Naive thymus-derived CD4-positive, alpha-beta T cell (primary cell): ENCODE data around the gene MAD2L1BP. TPM values are rescaled to one million over a fixed set of nuclear protein-coding genes. Genes with fewer than 3 reads are reported as not detected.

Source experiments
- ATAC-seq: fragments of 150-1000 bp; cut with Tn5 transposase; 2 replicates; pipeline ENCODE4 v1.10.0; 2021; ENCODE audit warnings: mild to moderate bottlenecking, moderate library complexity
- CTCF ChIA-PET: fragments of 350-600 bp; sonication (Branson Sonifier 250); formaldehyde crosslinking; loops from one replicate; lab custom pipeline; 2021; ENCODE audit warnings: antibody characterized with exemption; lab: Charles Lee
- POLR2A ChIA-PET: fragments of 350-600 bp; sonication (Branson Sonifier 250); formaldehyde crosslinking; loops from one replicate; lab custom pipeline; 2021; ENCODE audit warnings: antibody characterized with exemption, inconsistent platforms; lab: Charles Lee
- DNase-seq, 9 donors: peaks; one replicate each; pipeline versions ENCODE4 v3.0.0 to v3.0.0-alpha.2; 2020 to 2022; ENCODE audit warnings: mixed read lengths in 1 of 9
- H3K27ac ChIP-seq: one replicate; pipeline ENCODE4 v1.7.0; 2013; ENCODE audit warnings: mild to moderate bottlenecking, low read depth, low read length, moderate library complexity
- H3K27me3 ChIP-seq, 2 donors: one replicate each; pipeline ENCODE4 v1.7.0; 2013; ENCODE audit warnings: low read length in 2 of 2, mild to moderate bottlenecking in 2 of 2, moderate library complexity in 2 of 2; ENCODE audit not compliant: control insufficient read depth in 2 of 2, insufficient read depth in 2 of 2
- H3K36me3 ChIP-seq, 3 experiments: 1 replicate in 2 of 3; 2 replicates in 1 of 3; pipeline ENCODE4 v1.7.0; 2013; ENCODE audit warnings: low read length in 3 of 3, mild to moderate bottlenecking in 3 of 3, moderate library complexity in 1 of 3; ENCODE audit not compliant: insufficient read depth in 3 of 3, control insufficient read depth in 2 of 3
- H3K4me1 ChIP-seq, 2 donors: one replicate each; pipeline ENCODE4 v1.7.0; 2013; ENCODE audit warnings: low read length in 2 of 2, mild to moderate bottlenecking in 2 of 2, moderate library complexity in 1 of 2; ENCODE audit not compliant: control insufficient read depth in 2 of 2, insufficient read depth in 2 of 2
- H3K4me3 ChIP-seq: 2 replicates; pipeline ENCODE4 v1.7.0; 2013; ENCODE audit warnings: mild to moderate bottlenecking, low read length
- H3K9me3 ChIP-seq, 3 experiments: 1 replicate in 2 of 3; 2 replicates in 1 of 3; pipeline ENCODE4 v1.7.0; 2013; ENCODE audit warnings: low read length in 3 of 3; ENCODE audit not compliant: control insufficient read depth in 2 of 3
- H3K27ac Mint-ChIP-seq, 9 donors: one replicate each; pipeline ENCODE4 v1.8.0; 2020 to 2022; ENCODE audit warnings: mixed read lengths in 9 of 9, mild to moderate bottlenecking in 8 of 9, moderate library complexity in 5 of 9, inconsistent platforms in 2 of 9
- H3K27me3 Mint-ChIP-seq, 5 donors: one replicate each; pipeline ENCODE4 v1.8.0; 2021 to 2022; ENCODE audit warnings: mixed read lengths in 5 of 5, mild to moderate bottlenecking in 1 of 5
- H3K36me3 Mint-ChIP-seq, 5 donors: one replicate each; pipeline ENCODE4 v1.8.0; 2020 to 2022; ENCODE audit warnings: mixed read lengths in 5 of 5, mild to moderate bottlenecking in 3 of 5, inconsistent platforms in 1 of 5
- H3K4me1 Mint-ChIP-seq, 7 donors: one replicate each; pipeline ENCODE4 v1.8.0; 2020 to 2022; ENCODE audit warnings: mixed read lengths in 7 of 7, mild to moderate bottlenecking in 3 of 7, inconsistent platforms in 1 of 7
- H3K4me3 Mint-ChIP-seq, 10 donors: one replicate each; pipeline ENCODE4 v1.8.0; 2020 to 2022; ENCODE audit warnings: mild to moderate bottlenecking in 10 of 10, mixed read lengths in 10 of 10, moderate library complexity in 6 of 10, inconsistent platforms in 2 of 10
- H3K9me3 Mint-ChIP-seq, 11 donors: one replicate each; pipeline ENCODE4 v1.8.0; 2020 to 2022; ENCODE audit warnings: mixed read lengths in 11 of 11, mild to moderate bottlenecking in 4 of 11, inconsistent platforms in 1 of 11, moderate library complexity in 1 of 11
- intact Hi-C, 2 donors: fragments of 100-400 bp; cut with micrococcal nuclease; formaldehyde crosslinking; loops; one replicate each; pipeline ENCODE4 v1.15.1; 2023
- polyA plus RNA-seq, 2 donors: library from polyadenylated mRNA; unstranded; fragments of 300-500 nt; fragmentation: Illumina TruSeq; gene quantifications; one replicate each; pipeline ENCODE4 v1.2.3, GENCODE V29; 2021
- total RNA-seq, 6 experiments: library from RNA in 5 of 6; stranded (reverse) in 5 of 6; gene quantifications; 1 replicate in 5 of 6; 2 replicates in 1 of 6; pipeline ENCODE4 v1.2.3 and lab custom pipeline; 2021 to 2026

Gene MAD2L1BP
- total and polyA plus RNA-seq, 7 experiments from 2014 or later = 14.9 to 44.5 (median 28.0) TPM

DNA sequence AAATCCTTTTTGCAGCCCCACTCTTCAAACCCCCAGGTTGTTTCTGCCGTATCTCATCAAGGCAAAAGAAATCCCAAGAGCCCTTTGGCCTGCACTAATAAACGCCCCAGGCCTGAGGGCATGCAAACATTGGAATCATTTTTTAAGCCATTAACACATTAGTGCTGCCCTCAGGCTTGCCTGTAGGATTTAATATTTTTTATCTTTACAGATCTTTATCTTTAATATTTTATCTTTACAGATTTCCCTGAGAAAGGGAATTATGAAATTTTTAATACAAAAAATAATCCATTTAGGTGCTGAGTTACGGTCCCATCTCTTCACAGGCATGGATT lies 21.3 kb upstream of the MAD2L1BP start:
- H3K27me3 ChIP-seq = no peaks in the 10 kb centered on the region
- no peaks in the 10 kb centered on the region for H3K4me1 ChIP-seq
- no peaks in the 10 kb centered on the region for H3K9me3 Mint-ChIP-seq
- H3K27ac Mint-ChIP-seq = no peak overlapping the region
- peaks cover 0 to under 1% (median 0%) of the 10 kb centered on the region in 7 donors for H3K4me1 Mint-ChIP-seq
- no peak overlapping the region for H3K4me3 ChIP-seq
- no peak overlapping the region for H3K4me3 Mint-ChIP-seq
- H3K36me3 Mint-ChIP-seq = peaks cover 8 to 20% (median 12%) of the 10 kb centered on the region in 5 donors
- no peak for ATAC-seq
- H3K36me3 ChIP-seq = peaks cover 19 to 27% (median 20%) of the 10 kb centered on the region in 3 experiments
- ChIA-PET CTCF (no interaction called here), POLR2A (interaction anchor here (0.5 to 1.6 kb wide), 3 partner anchors 15 to 1027 kb away, joined by 3 to 6 read pairs (median 3); partner anchors contain the start of gene GTPBP2)
- no peaks in the 10 kb centered on the region for H3K9me3 ChIP-seq
- intact Hi-C loops = no loop called here
- no peak for DNase-seq
- H3K27me3 Mint-ChIP-seq = no peaks in the 10 kb centered on the region
- H3K27ac ChIP-seq = no peak overlapping the region

DNA sequence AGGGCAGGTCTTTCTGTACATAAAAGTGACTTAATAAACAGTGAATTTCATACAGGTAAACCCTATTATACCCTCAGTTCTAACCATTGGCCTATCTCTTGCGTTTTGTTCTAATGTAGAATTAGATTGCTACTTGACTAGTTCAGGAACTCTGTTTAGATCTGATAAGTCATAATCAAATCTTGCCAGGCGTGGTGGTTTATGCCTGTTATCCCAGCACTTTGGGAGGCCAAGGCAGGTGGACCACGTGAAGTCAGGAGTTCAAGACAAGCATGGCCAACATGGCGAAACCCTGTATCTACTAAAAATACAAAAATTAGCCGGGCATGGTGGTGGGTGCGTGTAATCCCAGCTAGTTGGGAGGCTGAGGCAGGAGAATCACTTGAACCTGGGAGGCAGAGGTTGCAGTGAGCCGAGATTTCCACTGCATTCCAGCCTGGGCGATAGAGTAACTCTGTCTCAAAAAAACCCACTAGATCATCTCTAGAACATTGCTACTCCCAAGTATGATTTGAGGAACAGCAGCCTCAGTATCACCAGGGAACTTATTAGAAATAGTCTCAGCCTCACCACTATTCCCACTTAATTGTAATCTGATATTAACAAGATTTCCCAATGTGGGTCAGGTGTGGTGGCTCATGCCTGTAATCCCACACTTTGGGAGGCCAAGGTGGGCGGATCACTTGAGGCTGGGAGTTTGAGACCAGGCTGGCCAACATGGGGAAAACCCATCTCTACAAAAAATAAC lies 18.7 kb upstream of the MAD2L1BP start:
- Mint-ChIP-seq H3K36me3 (peaks cover 4 to 27% (median 10%) of the 10 kb centered on the region in 5 donors), H3K4me1 (peaks cover 0 to 8% (median 0%) of the 10 kb centered on the region in 7 donors), H3K27me3 (no peaks in the 10 kb centered on the region), H3K4me3 (no peak overlapping the region), H3K27ac (peak overlapping the region in 3 of 9 donors; percentile 38 to 59 (median 55)), H3K9me3 (no peaks in the 10 kb centered on the region)
- Histone ChIP-seq H3K9me3 (no peaks in the 10 kb centered on the region), H3K36me3 (peaks cover 12 to 41% (median 17%) of the 10 kb centered on the region in 3 experiments), H3K4me3 (no peak overlapping the region), H3K27ac (no peak overlapping the region), H3K4me1 (no peaks in the 10 kb centered on the region), H3K27me3 (no peaks in the 10 kb centered on the region)
- ChIA-PET CTCF (no interaction called here), POLR2A (interaction anchor here (0.9 kb wide), 1 partner anchor 15 kb away, joined by 3 read pairs; no protein-coding TSS in a partner anchor)
- ATAC-seq = no peak
- no peak for DNase-seq
- intact Hi-C loops = no loop called here

DNA sequence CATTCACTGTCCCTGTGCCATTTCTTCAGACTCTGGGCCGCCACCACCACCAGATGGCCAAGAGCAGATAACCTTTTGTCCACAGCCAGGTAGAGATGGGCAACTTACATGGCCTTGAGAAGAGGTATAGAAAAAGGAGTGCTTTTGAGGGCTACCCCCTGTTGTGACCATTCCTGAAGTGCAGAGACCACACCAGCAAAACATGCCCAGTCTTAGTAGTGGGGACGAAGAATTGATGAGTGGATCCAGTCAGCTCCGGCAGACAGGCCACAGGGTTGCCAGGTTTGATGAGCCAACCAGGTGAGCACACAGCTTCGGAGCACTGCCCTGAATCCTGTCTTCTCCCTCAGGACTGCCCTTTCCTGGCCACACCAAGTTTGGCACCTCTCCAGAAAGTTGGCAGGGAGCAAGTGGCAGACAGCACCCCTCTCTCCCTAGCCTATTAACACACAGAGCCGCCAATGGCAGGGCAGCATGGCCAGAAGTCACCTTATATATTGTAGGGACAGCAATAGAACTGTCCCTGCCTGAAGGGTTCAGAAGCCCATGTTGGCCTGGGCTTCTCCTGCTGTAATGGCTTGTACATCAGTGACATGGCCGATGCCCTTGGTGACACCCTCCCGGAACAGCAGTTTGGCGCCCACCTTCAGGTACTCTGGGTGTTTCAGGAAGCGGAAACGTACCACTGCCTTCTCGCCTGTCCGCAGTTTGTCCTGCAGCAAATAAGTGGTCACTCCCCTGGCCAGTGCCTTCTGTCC lies 14.4 kb upstream of the MAD2L1BP start:
- H3K27me3 Mint-ChIP-seq = no peaks in the 10 kb centered on the region
- H3K4me1 Mint-ChIP-seq = peaks cover 0 to 18% (median 5%) of the 10 kb centered on the region in 7 donors
- DNase-seq = no peak
- H3K9me3 Mint-ChIP-seq = peaks cover 0 to 3% (median 0%) of the 10 kb centered on the region in 11 donors
- Histone ChIP-seq H3K27ac (no peak overlapping the region), H3K4me3 (no peak overlapping the region), H3K9me3 (no peaks in the 10 kb centered on the region), H3K36me3 (peaks cover 0 to 63% (median 14%) of the 10 kb centered on the region in 3 experiments), H3K4me1 (no peaks in the 10 kb centered on the region), H3K27me3 (no peaks in the 10 kb centered on the region)
- peaks cover 4 to 25% (median 15%) of the 10 kb centered on the region in 5 donors for H3K36me3 Mint-ChIP-seq
- H3K27ac Mint-ChIP-seq = peak overlapping the region in 2 of 9 donors; percentile 28 to 54
- no peak for ATAC-seq
- H3K4me3 Mint-ChIP-seq = no peak overlapping the region
- ChIA-PET POLR2A (no interaction called here), CTCF (interaction anchor here (1.3 kb wide), 1 partner anchor 13 kb away, joined by 5 read pairs; no protein-coding TSS in a partner anchor)
- intact Hi-C loops = no loop called here

DNA sequence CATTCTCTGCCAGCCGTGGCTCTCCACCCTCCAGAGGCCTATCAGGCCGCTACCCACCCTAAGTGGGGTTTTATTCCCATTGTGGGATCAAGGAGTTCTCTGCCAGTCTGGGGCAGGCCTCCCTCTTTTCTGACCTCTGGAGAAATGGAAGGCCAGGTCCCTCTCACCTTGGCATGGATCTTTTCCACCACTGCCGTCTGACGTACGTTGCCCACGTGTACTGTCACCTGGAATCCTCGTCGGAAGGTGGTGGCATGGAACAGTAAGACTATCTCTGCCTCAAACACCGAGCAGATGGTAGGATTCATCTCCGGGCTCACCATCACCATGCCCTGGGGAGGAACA lies 13.8 kb upstream of the MAD2L1BP start:
- ChIA-PET CTCF (interaction anchor here (0.6 kb wide), 1 partner anchor 31 kb away, joined by 3 read pairs; no protein-coding TSS in a partner anchor), POLR2A (no interaction called here)
- no peak for ATAC-seq
- H3K27ac Mint-ChIP-seq = peak overlapping the region in 2 of 9 donors; percentile 22 to 32
- intact Hi-C loops = no loop called here
- Histone ChIP-seq H3K9me3 (no peaks in the 10 kb centered on the region), H3K4me3 (no peak overlapping the region), H3K4me1 (no peaks in the 10 kb centered on the region), H3K27me3 (no peaks in the 10 kb centered on the region), H3K27ac (no peak overlapping the region), H3K36me3 (peaks cover 0 to 64% (median 14%) of the 10 kb centered on the region in 3 experiments)
- peaks cover 4 to 25% (median 15%) of the 10 kb centered on the region in 5 donors for H3K36me3 Mint-ChIP-seq
- no peaks in the 10 kb centered on the region for H3K27me3 Mint-ChIP-seq
- H3K4me3 Mint-ChIP-seq = no peak overlapping the region
- DNase-seq = no peak
- H3K4me1 Mint-ChIP-seq = peaks cover 2 to 23% (median 11%) of the 10 kb centered on the region in 7 donors
- H3K9me3 Mint-ChIP-seq = peaks cover 0 to 3% (median 0%) of the 10 kb centered on the region in 11 donors

DNA sequence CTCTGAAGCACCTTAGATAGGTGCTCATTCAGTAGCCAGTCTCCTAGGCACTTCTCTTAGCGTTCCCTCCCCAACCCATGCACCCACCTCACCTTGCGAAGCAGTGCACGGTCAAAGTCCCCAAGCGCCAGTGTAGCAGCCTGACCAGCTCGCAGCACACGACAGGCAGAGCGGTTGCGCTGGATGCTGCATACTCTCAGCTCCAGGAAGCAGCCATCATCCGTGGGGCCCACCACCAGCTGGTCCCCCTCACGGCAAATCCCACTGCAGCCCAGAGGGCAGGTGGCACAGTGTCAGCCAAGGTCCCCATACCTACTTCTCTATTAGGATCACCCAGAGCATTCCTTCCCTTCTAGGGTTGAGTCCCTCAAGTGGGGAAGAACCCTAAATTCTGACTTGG lies 13.1 kb upstream of the MAD2L1BP start:
- H3K27ac Mint-ChIP-seq = peak overlapping the region in 2 of 9 donors; percentile 32 to 60
- peaks cover 4 to 28% (median 15%) of the 10 kb centered on the region in 5 donors for H3K36me3 Mint-ChIP-seq
- peaks cover 9 to 30% (median 18%) of the 10 kb centered on the region in 7 donors for H3K4me1 Mint-ChIP-seq
- H3K27me3 Mint-ChIP-seq = no peaks in the 10 kb centered on the region
- ATAC-seq (no peak), DNase-seq (no peak)
- no peak overlapping the region for H3K4me3 Mint-ChIP-seq
- CTCF ChIA-PET = interaction anchor here (0.6 kb wide), 1 partner anchor 32 kb away, joined by 3 read pairs; no protein-coding TSS in a partner anchor
- Histone ChIP-seq H3K4me1 (peaks cover 0 to 3% of the 10 kb centered on the region in 2 donors), H3K9me3 (no peaks in the 10 kb centered on the region), H3K4me3 (no peak overlapping the region), H3K36me3 (peaks cover 0 to 64% (median 14%) of the 10 kb centered on the region in 3 experiments), H3K27me3 (no peaks in the 10 kb centered on the region), H3K27ac (no peak overlapping the region)
- intact Hi-C loops = no loop called here
- POLR2A ChIA-PET = no interaction called here
- peaks cover 0 to 3% (median 0%) of the 10 kb centered on the region in 11 donors for H3K9me3 Mint-ChIP-seq
